SJCRH30 (cell line): ENCODE data around the gene MOSMO. TPM values are rescaled to one million over a fixed set of nuclear protein-coding genes. Genes with fewer than 3 reads are reported as not detected.

Experiments
- DNase-seq, 2 experiments: peaks; one replicate each; pipeline ENCODE4 v3.0.0-alpha.2; 2015 to 2020
- H3K27ac ChIP-seq: fragments of 250-450 bp; sonication (Bioruptor Pico); 2 replicates; pipeline ENCODE4 v1.5.1; 2020; ENCODE audit warnings: mild to moderate bottlenecking, moderate library complexity
- H3K27me3 ChIP-seq: fragments of 250-450 bp; sonication (Bioruptor Pico); 2 replicates; pipeline ENCODE4 v1.5.1; 2020; ENCODE audit warnings: mild to moderate bottlenecking, moderate library complexity
- H3K36me3 ChIP-seq: fragments of 250-450 bp; sonication (Bioruptor Pico); 2 replicates; pipeline ENCODE4 v1.5.1; 2020; ENCODE audit warnings: mild to moderate bottlenecking, moderate library complexity
- H3K4me1 ChIP-seq: fragments of 250-450 bp; sonication (Bioruptor Pico); 2 replicates; pipeline ENCODE4 v1.5.1; 2020; ENCODE audit warnings: mild to moderate bottlenecking, moderate library complexity
- H3K4me3 ChIP-seq: fragments of 250-450 bp; sonication (Bioruptor Pico); 2 replicates; pipeline ENCODE4 v1.5.1; 2020; ENCODE audit warnings: mild to moderate bottlenecking, moderate library complexity
- H3K9me3 ChIP-seq: fragments of 250-450 bp; sonication (Bioruptor Pico); replicated peaks from 2 replicates; pipeline ENCODE4 v1.5.1; 2020; ENCODE audit warnings: mild to moderate bottlenecking, moderate library complexity
- total RNA-seq: library from RNA; depleted of rRNA; stranded (reverse); fragments of >200 nt; shearing (Covaris generic); gene quantifications from 2 replicates; pipeline ENCODE4 v1.2.3, GENCODE V29; 2014; rRNA removed

Gene MOSMO
- total RNA-seq = 12.1 and 12.5 TPM in 2 replicates

DNA sequence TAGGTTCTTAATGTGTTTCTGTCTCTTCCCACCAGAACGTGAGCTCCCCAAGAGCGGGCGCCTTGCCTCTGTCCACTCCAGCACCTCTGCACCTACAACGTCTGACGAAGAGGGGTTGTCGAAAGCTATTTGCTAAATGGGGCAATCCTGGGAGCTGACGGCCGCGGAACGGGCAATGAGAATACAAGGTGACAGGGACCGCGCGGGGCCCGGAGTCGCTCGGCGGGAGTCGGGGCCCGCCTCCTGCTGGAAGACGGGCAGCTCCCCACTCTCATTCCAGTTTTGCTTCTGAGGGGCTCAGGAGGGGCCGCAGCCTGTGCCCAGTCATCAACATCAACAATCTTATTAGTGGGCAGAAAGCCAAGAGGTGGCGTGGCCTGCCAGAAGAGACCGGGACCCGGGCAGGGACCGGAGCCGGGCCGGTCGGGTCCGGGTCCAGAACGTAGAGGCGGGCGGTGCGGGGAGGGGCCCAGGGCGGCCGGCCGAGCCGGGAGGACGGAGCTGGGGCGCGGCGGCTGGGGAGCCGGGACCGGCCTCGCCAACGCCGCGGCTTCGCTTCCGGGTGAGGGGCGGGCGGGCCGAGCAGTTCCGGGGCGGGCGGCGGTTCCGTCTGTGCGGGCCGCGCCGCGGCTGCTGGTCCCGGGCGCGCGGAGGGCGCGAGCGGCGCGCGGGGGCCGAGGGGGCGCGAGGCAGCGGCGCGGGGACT, at the start of gene MOSMO:
Gene MOSMO (plus strand): TSS at position 603 of the 706 bp plus-strand sequence. CDS start 191 bp downstream, outside the sequence.
- Histone ChIP-seq H3K36me3 (no peaks in the 10 kb centered on the region), H3K4me1 (peaks cover 2% of the 10 kb centered on the region; the same call in 1 of the 2 replicates), H3K27ac (no peak within 1 kb of the TSS; the same call in 1 of the 2 replicates), H3K27me3 (peaks cover 6% of the 10 kb centered on the region; the same call in 1 of the 2 replicates), H3K4me3 (peak within 1 kb of the TSS; percentile 80), H3K9me3 (no peaks in the 10 kb centered on the region)
- DNase-seq = peak; percentile 45 to 56

DNA sequence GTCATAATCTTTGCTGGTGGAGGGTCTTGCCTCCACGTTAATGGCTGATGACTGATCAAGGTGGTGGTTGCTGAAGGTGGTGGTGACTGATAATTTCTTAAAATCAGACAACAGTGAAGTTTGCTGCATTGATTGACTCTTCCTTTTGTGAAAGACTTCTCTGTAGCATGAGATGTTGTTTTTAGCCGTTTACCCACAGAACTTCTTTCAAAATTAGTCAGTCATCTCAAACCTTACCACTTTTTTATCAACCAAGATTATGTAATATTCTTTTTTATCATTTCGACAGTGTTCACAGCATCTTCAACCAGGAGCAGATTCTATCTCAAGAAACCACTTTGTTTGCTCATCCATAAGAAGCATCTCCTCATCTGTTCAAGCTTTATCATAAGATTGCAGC, 48.9 kb upstream of the MOSMO start:
- Histone ChIP-seq H3K4me3 (no peak overlapping the region), H3K36me3 (peaks cover 49% of the 10 kb centered on the region), H3K9me3 (no peaks in the 10 kb centered on the region), H3K27ac (no peak overlapping the region), H3K27me3 (no peaks in the 10 kb centered on the region), H3K4me1 (no peaks in the 10 kb centered on the region)
- DNase-seq = no peak

DNA sequence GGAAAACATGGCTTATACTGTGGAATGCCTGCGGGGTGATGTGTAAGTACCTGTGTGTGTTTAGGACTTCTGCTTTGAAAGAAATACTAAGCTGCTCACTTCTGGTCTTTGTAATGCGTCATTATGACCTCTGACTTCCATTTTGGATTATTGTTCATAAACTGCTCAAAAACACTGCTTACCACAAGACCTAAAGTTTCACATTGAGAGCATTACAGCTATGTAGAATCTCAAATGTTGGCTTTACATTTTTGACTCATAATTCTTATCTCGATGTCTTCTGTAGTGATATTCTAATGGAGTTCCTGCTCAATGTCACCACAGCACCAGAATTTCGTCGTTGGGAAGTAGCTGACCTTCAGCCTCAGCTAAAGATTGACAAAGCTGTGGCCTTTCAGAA, 45.4 kb upstream of the MOSMO start:
- no peaks in the 10 kb centered on the region for H3K4me1 ChIP-seq

DNA sequence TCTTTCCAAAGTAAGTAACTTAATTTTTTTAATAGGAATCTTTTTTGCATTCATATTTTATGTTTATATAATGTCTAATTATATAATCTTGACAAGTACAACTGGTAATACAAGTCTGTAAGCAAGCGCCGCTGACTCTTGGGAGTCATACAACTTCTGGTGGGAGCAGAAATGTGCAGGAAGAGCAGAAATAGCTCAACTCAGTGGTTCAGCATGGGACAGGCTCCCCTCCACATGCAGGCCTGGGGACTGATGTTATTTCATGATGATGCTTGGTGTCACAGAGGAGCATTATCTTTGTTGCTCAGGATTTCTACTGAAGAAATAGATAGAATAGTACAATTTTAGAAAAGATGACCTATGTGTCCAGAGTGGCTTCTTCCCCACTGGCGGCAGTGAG, 44.0 kb upstream of the MOSMO start:
- H3K36me3 ChIP-seq = peaks cover 80% of the 10 kb centered on the region

More for the DNA sequence above, 45.4 kb upstream of the MOSMO start:
- Histone ChIP-seq H3K4me3 (no peak overlapping the region), H3K27ac (no peak overlapping the region), H3K9me3 (no peaks in the 10 kb centered on the region), H3K36me3 (peaks cover 78% of the 10 kb centered on the region), H3K27me3 (no peaks in the 10 kb centered on the region)
- DNase-seq = no peak

DNA sequence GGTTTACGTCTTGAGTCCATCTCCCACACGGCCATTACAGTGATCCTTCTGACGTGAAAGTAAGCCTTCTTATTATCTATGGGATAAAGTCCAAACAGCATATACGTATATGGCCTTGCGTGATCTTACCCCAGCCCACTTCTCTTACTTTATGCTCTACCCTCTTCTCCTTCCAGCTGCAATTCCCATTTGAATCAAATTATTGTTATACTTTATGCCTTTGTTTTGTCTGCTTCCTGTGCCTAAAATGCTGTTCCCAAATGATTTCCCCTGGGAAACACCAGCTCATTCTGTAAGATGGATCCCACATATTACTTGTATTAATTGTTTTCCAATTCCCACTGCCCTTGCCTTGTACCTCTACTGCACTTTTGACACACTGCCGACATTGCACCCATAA, 43.6 kb upstream of the MOSMO start:
- Histone ChIP-seq H3K4me1 (no peaks in the 10 kb centered on the region), H3K9me3 (no peaks in the 10 kb centered on the region), H3K27ac (no peak overlapping the region), H3K4me3 (no peak overlapping the region), H3K27me3 (no peaks in the 10 kb centered on the region), H3K36me3 (peaks cover 76% of the 10 kb centered on the region)
- no peak for DNase-seq

More for the DNA sequence above, 44.0 kb upstream of the MOSMO start:
- H3K9me3 ChIP-seq = no peaks in the 10 kb centered on the region
- H3K27me3 ChIP-seq = no peaks in the 10 kb centered on the region
- DNase-seq = no peak
- no peaks in the 10 kb centered on the region for H3K4me1 ChIP-seq
- H3K27ac ChIP-seq = no peak overlapping the region
- H3K4me3 ChIP-seq = no peak overlapping the region

DNA sequence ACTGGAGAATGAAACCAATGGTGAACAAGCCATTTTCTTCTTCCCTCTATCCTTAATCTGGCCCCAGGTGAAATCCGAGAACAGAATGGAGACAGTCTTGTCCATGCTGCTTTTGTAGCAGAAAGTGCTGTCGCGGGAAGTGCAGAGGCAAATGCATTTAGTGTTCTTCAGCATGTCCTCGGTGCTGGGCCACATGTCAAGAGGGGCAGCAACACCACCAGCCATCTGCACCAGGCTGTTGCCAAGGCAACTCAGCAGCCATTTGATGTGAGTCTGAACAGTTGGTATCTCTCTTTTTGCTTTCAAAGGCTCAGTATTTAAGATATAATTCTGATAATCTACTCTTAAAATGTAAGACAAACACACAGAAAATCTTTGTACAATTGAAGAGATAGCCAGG, 36.1 kb upstream of the MOSMO start:
- no peak for DNase-seq
- Histone ChIP-seq H3K27ac (no peak overlapping the region), H3K36me3 (peaks cover 86% of the 10 kb centered on the region), H3K27me3 (no peaks in the 10 kb centered on the region), H3K4me1 (no peaks in the 10 kb centered on the region), H3K9me3 (no peaks in the 10 kb centered on the region), H3K4me3 (no peak overlapping the region)

DNA sequence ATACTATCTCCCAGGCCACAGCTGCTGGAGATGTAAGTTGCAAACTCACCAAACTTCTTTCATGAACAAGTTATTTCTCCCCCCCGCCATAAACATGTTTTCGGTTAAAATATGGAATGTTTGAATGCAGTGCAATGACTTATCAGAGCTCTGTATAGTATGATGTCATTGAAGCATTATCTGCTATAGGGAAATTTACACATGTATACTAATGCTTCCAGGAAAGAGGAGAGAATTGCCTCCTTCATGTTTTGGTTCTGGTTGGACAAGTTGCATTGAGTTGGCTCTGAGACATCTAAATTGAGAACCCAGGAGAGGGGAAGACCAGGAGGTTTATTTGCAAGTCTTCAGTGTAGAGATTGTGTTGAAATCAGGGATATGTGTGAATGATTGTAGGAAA, 34.0 kb upstream of the MOSMO start:
- Histone ChIP-seq H3K4me3 (no peak overlapping the region), H3K9me3 (no peaks in the 10 kb centered on the region), H3K36me3 (peaks cover 89% of the 10 kb centered on the region), H3K27ac (no peak overlapping the region), H3K4me1 (no peaks in the 10 kb centered on the region), H3K27me3 (no peaks in the 10 kb centered on the region)
- DNase-seq = no peak

DNA sequence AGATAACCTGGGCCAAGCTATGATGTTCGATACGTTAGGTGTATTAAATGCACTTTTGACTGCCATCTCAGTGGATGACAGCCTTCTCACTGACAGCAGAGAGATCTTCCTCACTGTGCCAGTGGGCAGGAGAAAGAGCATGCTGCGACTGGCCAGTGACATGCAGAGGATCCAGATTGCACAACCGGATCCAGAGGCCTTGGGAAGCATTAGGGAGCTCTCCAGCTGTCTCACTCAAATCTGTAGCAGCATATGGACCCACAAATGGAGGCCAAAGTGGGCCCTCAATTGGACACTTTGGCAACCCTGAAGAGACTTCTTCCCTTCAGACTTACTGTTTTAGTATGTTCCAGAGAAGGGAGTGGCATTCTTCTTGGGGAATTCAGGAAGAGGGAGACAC, 27.9 kb upstream of the MOSMO start:
- H3K27ac ChIP-seq = no peak overlapping the region
- H3K9me3 ChIP-seq = no peaks in the 10 kb centered on the region
- no peaks in the 10 kb centered on the region for H3K27me3 ChIP-seq
- H3K4me1 ChIP-seq = no peaks in the 10 kb centered on the region
- no peak for DNase-seq
- peaks cover 79% of the 10 kb centered on the region for H3K36me3 ChIP-seq
- H3K4me3 ChIP-seq = no peak overlapping the region

DNA sequence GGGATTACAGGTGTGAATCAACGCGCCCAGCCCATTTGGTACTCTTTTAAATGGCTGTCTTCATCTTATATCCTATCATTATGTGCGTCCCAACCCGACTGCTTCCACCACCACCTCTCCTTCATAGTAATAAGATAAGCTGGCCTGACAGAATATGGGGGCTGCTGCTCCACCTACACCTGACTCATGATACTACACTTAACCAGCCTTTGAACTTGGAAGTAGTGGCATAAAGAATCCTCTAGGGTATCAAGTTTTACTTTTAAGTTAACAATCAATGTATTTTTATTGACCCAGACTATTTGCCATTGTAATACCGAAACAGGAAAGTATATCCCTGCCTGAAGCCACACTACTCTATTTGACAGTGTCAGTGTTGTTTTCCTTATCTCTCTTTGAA, 25.8 kb upstream of the MOSMO start:
- Histone ChIP-seq H3K9me3 (no peaks in the 10 kb centered on the region), H3K27me3 (no peaks in the 10 kb centered on the region), H3K27ac (no peak overlapping the region), H3K4me3 (no peak overlapping the region), H3K4me1 (no peaks in the 10 kb centered on the region), H3K36me3 (peaks cover 65% of the 10 kb centered on the region)
- DNase-seq = no peak

DNA sequence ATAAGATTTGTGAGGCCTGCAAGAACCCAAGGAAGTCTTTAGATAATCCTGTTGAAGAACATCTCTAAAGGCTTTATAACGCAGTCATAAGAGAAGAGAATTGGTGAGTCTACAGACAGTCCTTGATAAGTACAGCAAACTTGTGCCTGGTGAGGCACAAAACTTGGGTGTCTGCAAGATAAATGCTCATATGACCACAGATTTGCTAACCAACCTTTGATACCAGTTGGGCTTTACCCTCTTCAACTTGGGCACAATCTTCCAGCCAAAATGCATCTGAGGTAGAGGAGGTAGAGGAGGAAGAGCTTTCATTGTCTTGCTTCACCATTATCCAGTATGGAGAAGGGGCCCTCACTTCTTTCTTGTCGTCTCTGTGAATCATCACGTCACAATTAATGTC, 23.8 kb upstream of the MOSMO start:
- Histone ChIP-seq H3K27me3 (no peaks in the 10 kb centered on the region), H3K9me3 (no peaks in the 10 kb centered on the region), H3K4me3 (no peak overlapping the region), H3K27ac (no peak overlapping the region), H3K4me1 (no peaks in the 10 kb centered on the region), H3K36me3 (peaks cover 46% of the 10 kb centered on the region)
- no peak for DNase-seq

DNA sequence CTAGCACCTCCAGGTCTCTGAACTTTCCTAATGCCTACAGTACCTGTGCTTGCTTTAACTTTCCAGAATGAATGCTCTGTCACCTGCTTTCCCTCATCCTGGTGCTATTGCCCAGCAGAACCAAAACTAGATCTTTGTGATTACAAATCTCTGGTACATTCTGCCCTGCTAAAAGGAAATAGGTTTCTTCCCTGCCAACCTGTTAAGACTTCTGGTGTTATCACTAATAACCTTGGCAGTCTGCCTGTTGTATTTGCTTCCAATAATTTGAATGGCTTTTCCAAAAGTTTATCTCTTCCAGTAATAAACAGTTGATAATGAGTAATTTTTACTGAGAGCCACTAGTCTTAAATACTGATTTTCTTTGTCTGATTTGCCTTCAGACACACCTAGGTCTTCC, 22.4 kb upstream of the MOSMO start:
- H3K4me3 ChIP-seq = no peak overlapping the region
- no peaks in the 10 kb centered on the region for H3K4me1 ChIP-seq
- no peaks in the 10 kb centered on the region for H3K27me3 ChIP-seq
- H3K9me3 ChIP-seq = no peaks in the 10 kb centered on the region
- DNase-seq = no peak
- H3K36me3 ChIP-seq = peaks cover 31% of the 10 kb centered on the region
- no peak overlapping the region for H3K27ac ChIP-seq

DNA sequence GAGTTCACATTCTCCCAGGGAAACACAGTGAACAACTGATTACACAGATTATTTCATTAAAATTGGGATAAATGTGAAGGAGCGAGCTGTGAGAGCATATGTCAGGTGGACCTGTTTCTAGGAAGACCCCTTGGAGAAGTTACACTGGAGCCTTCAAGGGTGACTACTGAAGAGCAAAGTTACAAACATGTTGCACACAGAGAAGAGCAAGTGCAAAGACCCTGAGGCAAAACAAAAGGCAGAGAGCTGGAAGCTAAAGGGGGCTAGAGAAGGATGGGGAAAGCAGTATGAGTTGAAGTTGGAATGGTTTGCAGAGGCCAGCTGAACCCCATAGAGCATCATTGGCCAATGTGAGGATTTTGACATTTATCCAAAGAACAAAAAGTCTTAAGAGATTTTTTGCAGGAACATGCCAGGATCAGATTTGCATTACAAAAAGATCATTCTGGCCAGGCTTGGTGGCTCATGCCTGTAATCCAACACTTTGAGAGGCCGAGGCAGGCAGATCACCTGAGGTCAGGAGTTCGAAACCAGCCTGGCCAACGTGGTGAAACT, 21.1 kb upstream of the MOSMO start:
- DNase-seq = no peak
- Histone ChIP-seq H3K4me1 (no peaks in the 10 kb centered on the region), H3K36me3 (peaks cover 21% of the 10 kb centered on the region), H3K4me3 (no peak overlapping the region), H3K27me3 (no peaks in the 10 kb centered on the region), H3K9me3 (no peaks in the 10 kb centered on the region), H3K27ac (no peak overlapping the region)

DNA sequence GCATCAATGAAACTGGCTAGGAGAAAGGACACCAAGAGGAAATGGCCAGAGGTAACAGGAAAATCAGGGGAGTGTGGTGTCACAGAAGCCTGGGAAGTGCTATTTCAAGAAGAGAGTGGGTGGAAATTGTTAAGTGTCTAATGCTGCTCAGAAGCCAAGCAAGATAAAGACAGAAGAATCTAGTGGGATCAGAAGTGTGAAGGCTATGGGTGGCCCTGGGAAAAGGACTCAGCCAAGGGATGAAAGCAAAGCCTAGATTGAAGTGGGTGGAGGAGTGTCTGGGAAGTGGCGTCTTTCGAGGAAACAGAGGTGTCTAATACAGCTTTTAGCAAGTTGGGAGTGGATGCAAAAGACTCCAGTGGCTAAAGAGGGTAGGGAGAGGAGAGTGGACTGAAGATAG, 20.4 kb upstream of the MOSMO start:
- Histone ChIP-seq H3K27me3 (no peaks in the 10 kb centered on the region), H3K4me3 (no peak overlapping the region), H3K9me3 (no peaks in the 10 kb centered on the region), H3K4me1 (no peaks in the 10 kb centered on the region), H3K36me3 (peaks cover 16% of the 10 kb centered on the region), H3K27ac (no peak overlapping the region)
- DNase-seq = no peak

DNA sequence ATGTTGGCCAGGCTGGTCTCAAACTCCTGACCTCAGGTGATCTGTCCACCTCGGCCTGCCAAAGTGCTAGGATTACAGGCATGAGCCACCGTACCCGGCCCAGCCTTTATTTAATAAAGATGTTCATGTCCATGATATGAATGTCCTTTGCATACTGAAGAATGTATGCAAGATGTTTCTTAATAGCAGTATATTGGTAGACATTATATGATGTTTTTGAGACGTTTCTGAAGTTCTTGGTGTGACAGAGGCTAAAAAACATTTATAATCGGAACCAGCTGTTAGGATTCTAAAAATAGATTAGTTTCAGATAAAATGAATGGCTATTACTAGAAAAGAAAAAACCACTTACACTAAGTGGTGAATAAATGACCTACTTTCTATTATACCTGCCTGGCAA, 18.8 kb upstream of the MOSMO start:
- H3K4me1 ChIP-seq = no peaks in the 10 kb centered on the region
- peaks cover 7% of the 10 kb centered on the region; the same call in 1 of the 2 replicates for H3K36me3 ChIP-seq
- no peaks in the 10 kb centered on the region for H3K9me3 ChIP-seq
- H3K4me3 ChIP-seq = no peak overlapping the region
- H3K27me3 ChIP-seq = no peaks in the 10 kb centered on the region
- H3K27ac ChIP-seq = no peak overlapping the region
- DNase-seq = no peak

DNA sequence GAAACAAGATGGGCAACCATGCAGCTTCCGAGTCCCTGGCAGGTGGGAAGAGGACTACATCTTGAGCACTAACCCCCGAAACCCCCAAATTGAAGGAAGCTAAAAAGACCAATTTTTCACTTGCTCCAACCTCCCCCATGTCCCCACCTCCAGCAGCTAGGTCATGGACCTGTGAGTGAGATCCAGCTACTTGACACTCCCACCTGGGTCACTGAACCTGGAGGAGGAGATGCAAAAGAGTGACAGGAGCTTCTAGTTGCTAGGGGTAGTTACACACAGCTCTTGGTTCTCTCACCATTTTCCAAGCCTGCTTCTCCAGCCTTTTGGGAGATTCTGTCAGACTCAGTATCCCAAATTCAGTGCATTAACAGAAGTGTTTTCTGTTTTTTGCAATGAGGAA, 18.2 kb upstream of the MOSMO start:
- DNase-seq = no peak
- H3K9me3 ChIP-seq = no peaks in the 10 kb centered on the region
- H3K4me1 ChIP-seq = no peaks in the 10 kb centered on the region
- H3K36me3 ChIP-seq = peaks cover 7% of the 10 kb centered on the region; the same call in 1 of the 2 replicates
- no peak overlapping the region for H3K27ac ChIP-seq
- H3K4me3 ChIP-seq = no peak overlapping the region
- H3K27me3 ChIP-seq = no peaks in the 10 kb centered on the region
